Heart right ventricle (tissue), 16 donors: ENCODE measurements around the gene IGSF3. TPM values are rescaled to one million over a fixed set of nuclear protein-coding genes. Genes with fewer than 3 reads are reported as not detected.

ENCODE experiments used
- ATAC-seq, 8 donors: fragments of 200-7000 bp; cut with Tn5 transposase; one replicate each; pipeline ENCODE4 v1.9.1; 2020; ENCODE audit warnings: mild to moderate bottlenecking in 8 of 8, moderate library complexity in 8 of 8, moderate number of reproducible peaks in 1 of 8
- DNase-seq, 2 donors: peaks; one replicate each; pipeline ENCODE4 v3.0.0-alpha.2; 2020
- H3K27ac ChIP-seq, 10 donors: fragments of 200-600 bp; sonication (generic) in 2 of 10; one replicate each; pipeline versions ENCODE4 v1.5.0 to v1.8.0; 2020 to 2022; ENCODE audit warnings: mild to moderate bottlenecking in 3 of 10
- H3K27me3 ChIP-seq, 7 donors: fragments of 200-600 bp; one replicate each; pipeline ENCODE4 v1.8.0; 2021 to 2022; ENCODE audit warnings: mild to moderate bottlenecking in 2 of 7
- H3K36me3 ChIP-seq, 9 donors: fragments of 200-600 bp; sonication (generic) in 1 of 9; one replicate each; pipeline versions ENCODE4 v1.5.0 to v1.8.0; 2020 to 2022; ENCODE audit warnings: mild to moderate bottlenecking in 2 of 9
- H3K4me1 ChIP-seq, 9 donors: fragments of 200-600 bp; sonication (generic) in 1 of 9; one replicate each; pipeline versions ENCODE4 v1.5.0 to v1.8.0; 2020 to 2022; ENCODE audit warnings: mild to moderate bottlenecking in 4 of 9
- H3K4me3 ChIP-seq, 10 donors: fragments of 200-600 bp; sonication (generic) in 2 of 10; one replicate each; pipeline versions ENCODE4 v1.5.0 to v1.8.0; 2020 to 2022; ENCODE audit warnings: mild to moderate bottlenecking in 7 of 10, moderate library complexity in 2 of 10
- H3K9me3 ChIP-seq, 11 donors: fragments of 200-600 bp in 10 of 11; sonication (generic) in 2 of 11; one replicate each; pipeline versions ENCODE4 v1.5.0 to v1.8.0; 2013 to 2022; ENCODE audit warnings: mild to moderate bottlenecking in 2 of 11, control low read depth in 1 of 11, moderate library complexity in 1 of 11
- CTCF ChIP-seq, 9 donors: fragments of 200-600 bp; sonication (generic) in 2 of 9; IDR thresholded peaks; one replicate each; pipeline versions ENCODE4 v1.5.0 to v1.8.0; 2021 to 2022; ENCODE audit warnings: antibody characterized with exemption in 9 of 9, mild to moderate bottlenecking in 5 of 9, moderate library complexity in 1 of 9
- WGBS, 2 donors: extraction: QIAGEN DNeasy Blood & Tissue Kit; methylation state at CpG; one replicate each; pipeline ENCODE4 v1.1.7; 2013; ENCODE audit warnings: inconsistent platforms in 1 of 2; 5-methylcytosine and 5-hydroxymethylcytosine counted together
- intact Hi-C, 10 donors: fragments of 100-400 bp; cut with DNase I; formaldehyde crosslinking; loops; one replicate each; pipeline versions ENCODE4 v1.11.1 to v1.14.2; 2022
- long read RNA-seq, 3 donors: library from polyadenylated mRNA; unstranded; transcript quantifications; one replicate each; pipeline ENCODE4 v2.0.0, GENCODE V29; 2020 to 2021
- polyA plus RNA-seq, 2 donors: library from polyadenylated mRNA; stranded (reverse); fragments of 200-250 nt; gene quantifications; one replicate each; pipeline ENCODE4 v1.2.3, GENCODE V29; 2013
- total RNA-seq, 10 donors: library from RNA; stranded (reverse); fragmentation: NEBNext Ultra II Directional in 3 of 10; extraction: Animal tissue kit (Norgen Biotek cat#: 25700) in 3 of 10; gene quantifications; one replicate each; pipeline versions ENCODE4 v1.2.1 to v1.2.4, GENCODE V29; 2021 to 2023
- donor health status: Arrhythmogenic right ventricular cardiomyopathy.
- donor health status: ischemic (EF 13 %, LVEDD 7.1; RV severe dilation, severe dysfunction).
- donor health status: healthy with polysubstance abuse.
- donor health status: DM: no; HTN: yes; CAD: no.
- donor health status: DM: no; HTN: no; CAD: no.
- donor health status: ischemic (EF 25% LVEDD 6.9; RV normal size, moderate dysfunction).
- donor health status: ischemic (EF 25% LVEDD 5.7; RV mildly dilated, moderate dysfunction).
- donor health status: healthy.
- donor health status: DM: yes; HTN: yes; CAD: no.
- donor health status: Ischemic cardiomyopathy.
- donor health status: ischemic (EF 35%, LVEDD 5.7; RV mildly dilated, moderate dysfunction).
- donor health status: nonischemic (EF 11% LVEDD 7.7; RV severe dilation, severe dysfunction).
- donor health status: DM: yes; HTN: yes; CAD: no.
- donor health status: PGD.
- donor health status: ischemic (EF 29% LVEDD 5.4; RV normal size, mild dysfunction).
- donor health status: nonischemic (EF 23%, LVEDD 6.1; RV moderate dilation, normal function).

IGSF3 gene
- total RNA-seq (10 to 100 TPM in 7 of 10 donors, 1 to 10 TPM in 3; 8.8 to 21.2 (median 14.9) TPM), polyA plus RNA-seq (1 to 10 TPM; 4.0 to 4.4 TPM)
- long read RNA-seq, donor 1, partial matches to known transcripts, result 11 of 12 reads
- long read RNA-seq, donor 1, other reads (novel, unspliced or antisense), result 1 of 12 reads
- long read RNA-seq, donor 2, full-length matches to known transcripts, result 1 of 17 reads
- long read RNA-seq, donor 2, partial matches to known transcripts, result 9 of 17 reads
- long read RNA-seq, donor 2, other reads (novel, unspliced or antisense), result 7 of 17 reads
- long read RNA-seq, donor 3, full-length matches to known transcripts, result 1 of 14 reads
- long read RNA-seq, donor 3, partial matches to known transcripts, result 12 of 14 reads
- long read RNA-seq, donor 3, other reads (novel, unspliced or antisense), result 1 of 14 reads

GRCh38 chr1:116667575-116668105 lies at the start of gene IGSF3:
Gene IGSF3, minus strand, starts transcription at chr1:116667733. Its CDS starts 1,407 bp downstream, at chr1:116666326.
- ATAC-seq, result peak; percentile 65 to 93 (median 85)
- no peaks in the 10 kb centered on the region for H3K36me3 ChIP-seq
- TF ChIP-seq CTCF (IDR thresholded peaks at IDR 0.05), result no peak
- peak; percentile 65 to 86 for DNase-seq
- peak within 1 kb of the TSS in 8 of 10 donors; percentile 25 to 65 (median 54) for H3K27ac ChIP-seq
- intact Hi-C loops, result loop anchor here in 2 of 10 donors (5.0 kb wide), 2 partner anchors 90 to 95 kb away; partner anchors contain the start of gene CD58 (in 1 of the 2)
- H3K4me1 ChIP-seq, result peaks cover 0 to 21% (median 13%) of the 10 kb centered on the region in 9 donors
- no peaks in the 10 kb centered on the region for H3K9me3 ChIP-seq
- H3K27me3 ChIP-seq, result peaks cover 0 to 54% (median 0%) of the 10 kb centered on the region in 7 donors
- peak within 1 kb of the TSS; percentile 49 to 88 (median 71) for H3K4me3 ChIP-seq
- whole genome bisulfite sequencing, 2 donors, result 1% methylated on average over 36 to 58 of the region's 58 CpGs

GRCh38 chr1:116717318-116717717 lies 49.8 kb upstream of the IGSF3 start:
- no peak for TF ChIP-seq CTCF (IDR thresholded peaks at IDR 0.05)
- intact Hi-C loops, result no loop called here
- H3K9me3 ChIP-seq, result no peaks in the 10 kb centered on the region
- DNase-seq, result no peak
- WGBS, 2 donors, result 88 to 89% methylated on average over 3 of the region's 3 CpGs
- H3K27me3 ChIP-seq, result peaks cover 0 to 3% (median 0%) of the 10 kb centered on the region in 7 donors
- ATAC-seq, result no peak
- no peaks in the 10 kb centered on the region for H3K36me3 ChIP-seq
- no peak overlapping the region for H3K4me3 ChIP-seq
- H3K4me1 ChIP-seq, result no peaks in the 10 kb centered on the region
- no peak overlapping the region for H3K27ac ChIP-seq

- H3K27ac ChIP-seq, result no peak overlapping the region
- no peaks in the 10 kb centered on the region for H3K9me3 ChIP-seq
- no peaks in the 10 kb centered on the region for H3K4me1 ChIP-seq
- ATAC-seq (no peak), DNase-seq (no peak)
- intact Hi-C loops, result no loop called here
- H3K27me3 ChIP-seq, result peaks cover 0 to 3% (median 0%) of the 10 kb centered on the region in 7 donors
- no peak for TF ChIP-seq CTCF (IDR thresholded peaks at IDR 0.05)
- H3K36me3 ChIP-seq, result no peaks in the 10 kb centered on the region
- WGBS, 2 donors, result 80 to 84% methylated on average over 3 of the region's 3 CpGs
- no peak overlapping the region for H3K4me3 ChIP-seq
Measured at GRCh38 chr1:116716391-116716790, 48.9 kb upstream of the IGSF3 start.

GRCh38 chr1:116713474-116713873 lies 45.9 kb upstream of the IGSF3 start:
- Histone ChIP-seq H3K36me3 (no peaks in the 10 kb centered on the region), H3K9me3 (no peaks in the 10 kb centered on the region), H3K27ac (no peak overlapping the region), H3K27me3 (peaks cover 0 to 3% (median 0%) of the 10 kb centered on the region in 7 donors), H3K4me3 (no peak overlapping the region), H3K4me1 (peaks cover 0 to 5% (median 0%) of the 10 kb centered on the region in 9 donors)
- intact Hi-C loops, result no loop called here
- TF ChIP-seq CTCF (IDR thresholded peaks at IDR 0.05), result no peak
- no peak for DNase-seq
- WGBS, 2 donors, result 82 to 93% methylated on average over 3 of the region's 3 CpGs
- ATAC-seq, result no peak
